Smooth muscle cell (in vitro differentiated cells): Measurements from ENCODE around the gene TMEM117. TPM values are rescaled to one million over a fixed set of nuclear protein-coding genes. Genes with fewer than 3 reads are reported as not detected.

Experiments used
- DNase-seq: peaks from one replicate; lab custom pipeline; 2025; ENCODE audit not compliant: unreplicated experiment; lab: John Stamatoyannopoulos, UW
- H2AFZ ChIP-seq: fragments of 200-600 bp; sonication (generic); 2 replicates; pipeline ENCODE4 v1.6.0; 2016; ENCODE audit warnings: antibody characterized with exemption, low read depth, mild to moderate bottlenecking
- H3F3A ChIP-seq: fragments of 200-600 bp; sonication (generic); 2 replicates; pipeline ENCODE4 v1.6.0; 2017; ENCODE audit warnings: antibody characterized with exemption, low read depth
- H3K27ac ChIP-seq: fragments of 200-600 bp; sonication (generic); 2 replicates; pipeline ENCODE4 v1.5.1; 2016; ENCODE audit warnings: low read depth, mild to moderate bottlenecking
- H3K27me3 ChIP-seq: fragments of 200-600 bp; sonication (generic); 2 replicates; pipeline ENCODE4 v1.6.1; 2016; ENCODE audit warnings: low read depth, mild to moderate bottlenecking
- H3K36me3 ChIP-seq: fragments of 200-600 bp; sonication (generic); 2 replicates; pipeline ENCODE4 v1.5.1; 2016; ENCODE audit warnings: low read depth
- H3K4me1 ChIP-seq: fragments of 200-600 bp; sonication (generic); 2 replicates; pipeline ENCODE4 v1.5.1; 2016; ENCODE audit warnings: low read depth
- H3K4me2 ChIP-seq: fragments of 200-600 bp; sonication (generic); 2 replicates; pipeline ENCODE4 v1.6.0; 2016; ENCODE audit warnings: mild to moderate bottlenecking
- H3K4me3 ChIP-seq: fragments of 200-600 bp; sonication (generic); 2 replicates; pipeline ENCODE4 v1.5.1; 2016; ENCODE audit warnings: mild to moderate bottlenecking
- H3K79me2 ChIP-seq: fragments of 200-600 bp; sonication (generic); 2 replicates; pipeline ENCODE4 v1.6.0; 2016; ENCODE audit warnings: low read depth, mild to moderate bottlenecking
- H3K9ac ChIP-seq: fragments of 200-600 bp; sonication (generic); 2 replicates; pipeline ENCODE4 v1.6.0; 2016; ENCODE audit warnings: low read depth
- H3K9me3 ChIP-seq: fragments of 200-600 bp; sonication (generic); replicated peaks from 2 replicates; pipeline ENCODE4 v1.5.1; 2016; ENCODE audit warnings: low read depth
- H4K20me1 ChIP-seq: fragments of 200-600 bp; sonication (generic); 2 replicates; pipeline ENCODE4 v1.6.0; 2016; ENCODE audit warnings: low read depth
- CTCF ChIP-seq: fragments of 200-600 bp; sonication (generic); IDR thresholded peaks from 2 replicates; pipeline ENCODE4 v1.5.1; 2017; ENCODE audit warnings: borderline replicate concordance, mild to moderate bottlenecking, antibody characterized with exemption; ENCODE audit not compliant: insufficient read depth, poor library complexity, severe bottlenecking
- WGBS: methylation state at CpG from one replicate; pipeline ENCODE4 v1.1.7; 2016; ENCODE audit warnings: low lambda C conversion rate; 5-methylcytosine and 5-hydroxymethylcytosine counted together
- polyA plus RNA-seq: library from polyadenylated mRNA; unstranded; fragments of >200 nt; fragmentation: Nextera tagmentation; extraction: Ambion mirVana; gene quantifications from 2 replicates; pipeline ENCODE4 v1.2.1, GENCODE V29; 2016
- total RNA-seq: library from RNA; depleted of rRNA; stranded (reverse); fragments of >200 nt; gene quantifications from 2 replicates; pipeline ENCODE4 v1.2.3, GENCODE V29; 2014

The TMEM117 gene
- total and polyA plus RNA-seq, 2 experiments from 2014 or later, result 13.0 to 38.9 TPM

GRCh38 chr12:43832463-43833168, 3.3 kb upstream of the TMEM117 start:
- Histone ChIP-seq H2AFZ (no peak overlapping the region), H3K79me2 (peaks cover 11% of the 10 kb centered on the region), H4K20me1 (no peaks in the 10 kb centered on the region), H3K27ac (no peak overlapping the region), H3K27me3 (no peaks in the 10 kb centered on the region), H3K36me3 (no peaks in the 10 kb centered on the region), H3K4me2 (no peak overlapping the region), H3F3A (peaks cover 4% of the 10 kb centered on the region), H3K9me3 (no peaks in the 10 kb centered on the region), H3K9ac (no peak overlapping the region), H3K4me1 (no peaks in the 10 kb centered on the region), H3K4me3 (no peak overlapping the region)
- no peak for DNase-seq
- 85% methylated on average over 4 of the region's 4 CpGs for WGBS
- TF ChIP-seq CTCF, result no peak

GRCh38 chr12:43835264-43835655, 621 bp upstream of the TMEM117 start:
- 61% methylated on average over 6 of the region's 6 CpGs for WGBS
- peak overlapping the region; percentile 89 for H3K4me2 ChIP-seq
- H3K36me3 ChIP-seq, result no peaks in the 10 kb centered on the region
- no peak for DNase-seq
- peaks cover 23% of the 10 kb centered on the region for H3K79me2 ChIP-seq
- peak overlapping the region; percentile 15 for H3K9ac ChIP-seq
- peaks cover 4% of the 10 kb centered on the region for H3F3A ChIP-seq
- H3K27me3 ChIP-seq, result no peaks in the 10 kb centered on the region
- TF ChIP-seq CTCF, result no peak
- H2AFZ ChIP-seq, result peak overlapping the region; percentile 93
- H3K4me3 ChIP-seq, result peak overlapping the region; percentile 88
- no peaks in the 10 kb centered on the region for H3K9me3 ChIP-seq
- H4K20me1 ChIP-seq, result no peaks in the 10 kb centered on the region
- H3K27ac ChIP-seq, result no peak overlapping the region
- H3K4me1 ChIP-seq, result no peaks in the 10 kb centered on the region

- TF ChIP-seq CTCF, result no peak
- H3K4me1 ChIP-seq, result no peaks in the 10 kb centered on the region
- WGBS, result 3% methylated on average over 8 of the region's 8 CpGs
- H3K79me2 ChIP-seq, result peaks cover 28% of the 10 kb centered on the region
- no peaks in the 10 kb centered on the region for H3K27me3 ChIP-seq
- peak overlapping the region; percentile 92 for H3K9ac ChIP-seq
- no peaks in the 10 kb centered on the region for H3K36me3 ChIP-seq
- peak overlapping the region; percentile 87 for H3K27ac ChIP-seq
- peak overlapping the region; percentile 88 for H3K4me3 ChIP-seq
- peak overlapping the region; percentile 89 for H3K4me2 ChIP-seq
- H3K9me3 ChIP-seq, result no peaks in the 10 kb centered on the region
- no peaks in the 10 kb centered on the region for H4K20me1 ChIP-seq
- H2AFZ ChIP-seq, result peak overlapping the region; percentile 93
- peaks cover 4% of the 10 kb centered on the region for H3F3A ChIP-seq
- no peak for DNase-seq
Observed at GRCh38 chr12:43836475-43836989, 651 bp downstream of the TMEM117 start.

- Histone ChIP-seq H3K27ac (no peak overlapping the region), H2AFZ (no peak overlapping the region), H4K20me1 (no peaks in the 10 kb centered on the region), H3K79me2 (peaks cover 28% of the 10 kb centered on the region), H3K27me3 (no peaks in the 10 kb centered on the region), H3K4me3 (no peak overlapping the region), H3K9me3 (no peaks in the 10 kb centered on the region), H3K4me2 (no peak overlapping the region), H3K36me3 (no peaks in the 10 kb centered on the region), H3K4me1 (no peaks in the 10 kb centered on the region), H3F3A (peaks cover 4% of the 10 kb centered on the region), H3K9ac (no peak overlapping the region)
- no peak for TF ChIP-seq CTCF
- DNase-seq, result no peak
- 89% methylated on average over 4 of the region's 4 CpGs for WGBS
Observed at GRCh38 chr12:43840338-43840737, 4.5 kb downstream of the TMEM117 start.
